ENCODE measurements around the gene FOXI1. TPM values are rescaled to one million over a fixed set of nuclear protein-coding genes. Genes with fewer than 3 reads are reported as not detected.
A peak's percentile ranks its signal among the peaks of the same experiment; 100 is the strongest.

The FOXI1 gene
- total and polyA plus RNA-seq, 2 experiments from 2014 or later: not detected

DNA sequence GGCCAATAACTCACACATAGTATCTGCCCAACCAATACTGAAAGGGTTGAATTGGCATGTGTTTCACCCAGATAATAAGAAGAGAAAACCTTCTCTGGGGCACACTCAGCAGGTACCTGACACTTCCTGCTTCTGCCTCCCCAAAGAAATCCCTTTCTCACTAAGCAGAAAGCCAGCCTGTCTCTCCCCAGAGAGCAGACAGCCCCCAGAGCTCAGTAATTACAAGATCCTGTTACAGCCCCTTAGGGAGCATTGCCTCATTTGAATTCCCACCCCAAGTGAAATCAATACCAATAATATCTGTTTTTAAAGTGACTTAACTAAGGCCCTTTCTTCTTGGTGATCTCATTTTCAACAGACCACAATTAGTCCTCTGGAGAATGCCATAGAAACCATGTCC, 38.5 kb upstream of the FOXI1 start:
- in situ Hi-C loops (cut with MboI): loop anchor here (10.0 kb wide), 1 partner anchor 362 kb away; no protein-coding TSS in a partner anchor
- Histone ChIP-seq H3K4me1 (ENCODE audit: insufficient read depth) (no peaks in the 10 kb centered on the region), H3K4me3 (no peak overlapping the region), H3K79me2 (ENCODE audit: insufficient read depth) (no peaks in the 10 kb centered on the region), H3F3A (ENCODE audit: insufficient read depth) (no peaks in the 10 kb centered on the region), H3K27ac (no peak overlapping the region), H3K36me3 (ENCODE audit: low read depth) (no peaks in the 10 kb centered on the region), H3K9me2 (ENCODE audit: insufficient read depth) (no peaks in the 10 kb centered on the region), H3K4me2 (ENCODE audit: unreplicated experiment) (no peak overlapping the region), H4K20me1 (ENCODE audit: insufficient read depth) (no peaks in the 10 kb centered on the region), H3K9me3 (ENCODE audit: low read depth) (no peaks in the 10 kb centered on the region), H3K9ac (no peak overlapping the region), H3K27me3 (replicated peaks; ENCODE audit: insufficient read depth) (no peaks in the 10 kb centered on the region), H2AFZ (no peak overlapping the region)
- TF ChIP-seq EZH2phosphoT487 (IDR thresholded peaks at IDR 0.05; ENCODE audit: insufficient read depth, low read depth): no peak
- TF ChIP-seq EZH2 (IDR thresholded peaks at IDR 0.05; ENCODE audit: insufficient read depth, poor library complexity, severe bottlenecking): no peak
- no peak for DNase-seq

DNA sequence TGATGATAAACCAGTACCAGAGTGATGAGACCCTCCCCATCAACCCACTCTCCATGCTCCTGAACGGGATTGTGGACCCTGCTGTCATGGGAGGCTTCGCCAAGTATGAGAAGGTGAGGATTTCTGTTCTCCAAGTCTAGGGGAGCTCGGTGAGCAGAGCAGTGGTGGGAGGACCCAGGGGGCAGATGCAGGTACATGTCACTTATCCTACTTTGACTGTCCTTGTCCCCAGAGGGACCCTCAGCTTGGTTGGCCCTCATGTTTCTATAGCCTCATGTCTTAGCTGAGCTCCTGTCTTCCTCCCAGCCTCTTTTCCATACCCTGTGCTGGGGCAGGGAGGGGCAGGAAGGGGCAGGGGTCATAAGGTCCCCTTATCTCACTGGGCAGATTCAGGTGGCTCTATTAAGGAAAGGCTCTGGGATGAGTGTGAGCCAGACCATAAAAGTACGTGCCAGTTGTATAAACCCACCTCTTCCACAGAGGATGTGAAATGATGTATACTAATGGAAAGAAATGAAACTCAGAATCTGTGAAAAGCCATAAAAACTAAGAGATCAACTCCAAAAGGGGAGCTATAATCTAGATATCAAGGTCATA, 38.0 kb upstream of the FOXI1 start:
- Histone ChIP-seq H3K36me3 (ENCODE audit: low read depth) (no peaks in the 10 kb centered on the region), H3K9ac (no peak overlapping the region), H3K79me2 (ENCODE audit: insufficient read depth) (no peaks in the 10 kb centered on the region), H3K4me3 (no peak overlapping the region), H3K4me2 (ENCODE audit: unreplicated experiment) (no peak overlapping the region), H3K27me3 (replicated peaks; ENCODE audit: insufficient read depth) (no peaks in the 10 kb centered on the region), H3K9me2 (ENCODE audit: insufficient read depth) (no peaks in the 10 kb centered on the region), H3K27ac (no peak overlapping the region), H3F3A (ENCODE audit: insufficient read depth) (no peaks in the 10 kb centered on the region), H4K20me1 (ENCODE audit: insufficient read depth) (no peaks in the 10 kb centered on the region), H3K4me1 (ENCODE audit: insufficient read depth) (no peaks in the 10 kb centered on the region), H2AFZ (no peak overlapping the region), H3K9me3 (ENCODE audit: low read depth) (no peaks in the 10 kb centered on the region)
- in situ Hi-C loops (cut with MboI): loop anchor here (10.0 kb wide), 1 partner anchor 363 kb away; no protein-coding TSS in a partner anchor
- WGBS, 2 experiments (ENCODE audit: low coverage in 1 of 2, low lambda C conversion rate in 2 of 2, missing lambda C conversion rate in 2 of 2): 70 to 76% methylated on average over 4 of the region's 4 CpGs
- DNase-seq: no peak
- TF ChIP-seq EZH2 (IDR thresholded peaks at IDR 0.05; ENCODE audit: insufficient read depth, poor library complexity, severe bottlenecking): no peak
- no peak for TF ChIP-seq EZH2phosphoT487 (IDR thresholded peaks at IDR 0.05; ENCODE audit: insufficient read depth, low read depth)

GRCh38 chr5:170069512-170069911, 36.2 kb upstream of the FOXI1 start:
- no peaks in the 10 kb centered on the region for H4K20me1 ChIP-seq (ENCODE audit: insufficient read depth)
- no peaks in the 10 kb centered on the region for H3K9me2 ChIP-seq (ENCODE audit: insufficient read depth)
- H3K27me3 ChIP-seq (replicated peaks; ENCODE audit: insufficient read depth): no peaks in the 10 kb centered on the region
- no peaks in the 10 kb centered on the region for H3K36me3 ChIP-seq (ENCODE audit: low read depth)
- in situ Hi-C loops (cut with MboI): loop anchor here (10.0 kb wide), 1 partner anchor 365 kb away; no protein-coding TSS in a partner anchor
- no peak for DNase-seq
- no peak overlapping the region for H3K27ac ChIP-seq
- no peaks in the 10 kb centered on the region for H3F3A ChIP-seq (ENCODE audit: insufficient read depth)
- no peak overlapping the region for H3K4me3 ChIP-seq
- H3K9ac ChIP-seq: no peak overlapping the region
- 78 to 79% methylated on average over 5 of the region's 5 CpGs for WGBS, 2 experiments (ENCODE audit: low coverage in 1 of 2, low lambda C conversion rate in 2 of 2, missing lambda C conversion rate in 2 of 2)
- no peaks in the 10 kb centered on the region for H3K4me1 ChIP-seq (ENCODE audit: insufficient read depth)
- H3K9me3 ChIP-seq (ENCODE audit: low read depth): no peaks in the 10 kb centered on the region
- H2AFZ ChIP-seq: no peak overlapping the region
- TF ChIP-seq EZH2phosphoT487 (IDR thresholded peaks at IDR 0.05; ENCODE audit: insufficient read depth, low read depth) (no peak), EZH2 (IDR thresholded peaks at IDR 0.05; ENCODE audit: insufficient read depth, poor library complexity, severe bottlenecking) (no peak)
- H3K4me2 ChIP-seq (ENCODE audit: unreplicated experiment): no peak overlapping the region
- H3K79me2 ChIP-seq (ENCODE audit: insufficient read depth): no peaks in the 10 kb centered on the region

GRCh38 chr5:170070556-170071412, 34.9 kb upstream of the FOXI1 start:
- H3K4me3 ChIP-seq: no peak overlapping the region
- no peaks in the 10 kb centered on the region for H3K36me3 ChIP-seq (ENCODE audit: low read depth)
- H3K79me2 ChIP-seq (ENCODE audit: insufficient read depth): no peaks in the 10 kb centered on the region
- peak; percentile 77 for DNase-seq
- no peaks in the 10 kb centered on the region for H3K4me1 ChIP-seq (ENCODE audit: insufficient read depth)
- no peaks in the 10 kb centered on the region for H3K9me2 ChIP-seq (ENCODE audit: insufficient read depth)
- H3K9ac ChIP-seq: no peak overlapping the region
- WGBS, 2 experiments (ENCODE audit: low coverage in 1 of 2, low lambda C conversion rate in 2 of 2, missing lambda C conversion rate in 2 of 2): 22 to 24% methylated on average over 14 of the region's 14 CpGs
- H3F3A ChIP-seq (ENCODE audit: insufficient read depth): no peaks in the 10 kb centered on the region
- H3K4me2 ChIP-seq (ENCODE audit: unreplicated experiment): no peak overlapping the region
- no peaks in the 10 kb centered on the region for H4K20me1 ChIP-seq (ENCODE audit: insufficient read depth)
- in situ Hi-C loops (cut with MboI): no loop called here
- no peak overlapping the region for H3K27ac ChIP-seq
- no peaks in the 10 kb centered on the region for H3K27me3 ChIP-seq (replicated peaks; ENCODE audit: insufficient read depth)
- TF ChIP-seq EZH2 (IDR thresholded peaks at IDR 0.05; ENCODE audit: insufficient read depth, poor library complexity, severe bottlenecking) (no peak), EZH2phosphoT487 (IDR thresholded peaks at IDR 0.05; ENCODE audit: insufficient read depth, low read depth) (no peak)
- no peaks in the 10 kb centered on the region for H3K9me3 ChIP-seq (ENCODE audit: low read depth)
- peak overlapping the region; percentile 60 for H2AFZ ChIP-seq
